ENCODE measurements around the gene HADHA. TPM values are rescaled to one million over a fixed set of nuclear protein-coding genes. Genes with fewer than 3 reads are reported as not detected.

Gene HADHA
- polyA plus RNA-seq, 1 of the 3 experiments (the other 2 are of a cell fraction): 64.3 TPM

- TF ChIP-seq REST (IDR thresholded peaks at IDR 0.05; ENCODE audit: low read depth, low read length): no peak
- TF ChIP-seq TCF12 (IDR thresholded peaks at IDR 0.05): no peak
- TF ChIP-seq RXRA (IDR thresholded peaks at IDR 0.05; ENCODE audit: borderline replicate concordance, low read depth): no peak
Measured at GRCh38 chr2:26191316-26192159, 52.9 kb downstream of the HADHA start (continued).

GRCh38 chr2:26190369-26190768 is 54.1 kb downstream of the HADHA start:
- no peak for TF ChIP-seq NRF1 (IDR thresholded peaks at IDR 0.05; ENCODE audit: low read depth, low read length)
- no peak for TF ChIP-seq USF1 (IDR thresholded peaks at IDR 0.05; ENCODE audit: borderline replicate concordance, low read depth)
- no peak for TF ChIP-seq SIN3A (IDR thresholded peaks at IDR 0.05; ENCODE audit: borderline replicate concordance, low read depth, low read length)
- no peaks in the 10 kb centered on the region; a peak in 1 of 4 replicates for H3K4me1 ChIP-seq (ENCODE audit: control insufficient read depth in 1 of 2, insufficient read depth in 2 of 2, low read depth in 1 of 2, low read length in 1 of 2)
- no peak overlapping the region for H3K9ac ChIP-seq
- WGBS (ENCODE audit: low lambda C conversion rate): 90% methylated on average over 7 of the region's 7 CpGs
- H2AFZ ChIP-seq (ENCODE audit: low read depth): no peak overlapping the region
- no peaks in the 10 kb centered on the region for H3K27me3 ChIP-seq (ENCODE audit: insufficient read depth)
- DNase-seq: peak; percentile 20
- H3K27ac ChIP-seq (ENCODE audit: low read depth in 2 of 2, low read length in 1 of 2): no peak overlapping the region
- H3K4me3 ChIP-seq (ENCODE audit: low read depth in 2 of 2, low read length in 1 of 2): no peak overlapping the region
- ChIA-PET POLR2A (interaction anchor here (0.6 kb wide), 1 partner anchor 26 kb away, joined by 4 read pairs; no protein-coding TSS in a partner anchor), CTCF (interaction anchor here (1.7 kb wide), 1 partner anchor 21 kb away, joined by 7 read pairs; no protein-coding TSS in a partner anchor)
- no peaks in the 10 kb centered on the region for H3K79me2 ChIP-seq (ENCODE audit: insufficient read depth)
- H4K20me1 ChIP-seq (ENCODE audit: insufficient read depth): no peaks in the 10 kb centered on the region
- no peaks in the 10 kb centered on the region for H3K9me3 ChIP-seq
- H3K36me3 ChIP-seq (replicated peaks in 1 of 2; ENCODE audit: control insufficient read depth in 1 of 2, insufficient read depth in 2 of 2, low read length in 1 of 2): peaks cover 32 to 42% of the 10 kb centered on the region in 2 experiments
- H3F3A ChIP-seq (replicated peaks; ENCODE audit: insufficient read depth): no peaks in the 10 kb centered on the region
- no peak overlapping the region for H3K4me2 ChIP-seq
- H3K9me2 ChIP-seq: no peaks in the 10 kb centered on the region

GRCh38 chr2:26189751-26190150 is 54.7 kb downstream of the HADHA start:
- no peak for DNase-seq
- Histone ChIP-seq H3K9me2 (no peaks in the 10 kb centered on the region), H2AFZ (ENCODE audit: low read depth) (no peak overlapping the region), H3K36me3 (replicated peaks in 1 of 2; ENCODE audit: control insufficient read depth in 1 of 2, insufficient read depth in 2 of 2, low read length in 1 of 2) (peaks cover 25 to 36% of the 10 kb centered on the region in 2 experiments), H3F3A (replicated peaks; ENCODE audit: insufficient read depth) (no peaks in the 10 kb centered on the region), H3K9ac (no peak overlapping the region), H4K20me1 (ENCODE audit: insufficient read depth) (no peaks in the 10 kb centered on the region), H3K4me1 (ENCODE audit: control insufficient read depth in 1 of 2, insufficient read depth in 2 of 2, low read depth in 1 of 2, low read length in 1 of 2) (no peaks in the 10 kb centered on the region; a peak in 1 of 4 replicates), H3K27ac (ENCODE audit: low read depth in 2 of 2, low read length in 1 of 2) (no peak overlapping the region), H3K79me2 (ENCODE audit: insufficient read depth) (no peaks in the 10 kb centered on the region), H3K4me3 (ENCODE audit: low read depth in 2 of 2, low read length in 1 of 2) (no peak overlapping the region), H3K4me2 (no peak overlapping the region), H3K27me3 (ENCODE audit: insufficient read depth) (no peaks in the 10 kb centered on the region), H3K9me3 (no peaks in the 10 kb centered on the region)
- 91% methylated on average over 4 of the region's 4 CpGs for WGBS (ENCODE audit: low lambda C conversion rate)
- CTCF ChIA-PET: interaction anchor here (1.4 to 1.7 kb wide), 4 partner anchors 21 to 389 kb away, joined by 3 to 7 read pairs (median 4); no protein-coding TSS in a partner anchor
- POLR2A ChIA-PET: interaction anchor here (0.6 to 1.1 kb wide), 2 partner anchors 8 to 27 kb away, joined by 3 to 4 read pairs; no protein-coding TSS in a partner anchor
- TF ChIP-seq TEAD4 (IDR thresholded peaks at IDR 0.05; ENCODE audit: borderline replicate concordance, insufficient read depth) (no peak), ZBTB33 (IDR thresholded peaks at IDR 0.05; ENCODE audit: borderline replicate concordance, low read depth) (no peak), TCF12 (IDR thresholded peaks at IDR 0.05) (no peak), CTCF (IDR thresholded peaks at IDR 0.05) (no peak), REST (IDR thresholded peaks at IDR 0.05; ENCODE audit: low read depth, low read length) (no peak)

Measured in SK-N-SH (cell line).